ENCODE data around the gene IL34. TPM values are rescaled to one million over a fixed set of nuclear protein-coding genes. Genes with fewer than 3 reads are reported as not detected.

IL34 gene
- polyA plus RNA-seq, 1 of the 3 experiments (the other 2 are of a cell fraction) = 0.18 TPM

GRCh38 chr16:70679671-70680494, 33.5 kb downstream of the IL34 start (continued):
- TF ChIP-seq, protein P1, sequence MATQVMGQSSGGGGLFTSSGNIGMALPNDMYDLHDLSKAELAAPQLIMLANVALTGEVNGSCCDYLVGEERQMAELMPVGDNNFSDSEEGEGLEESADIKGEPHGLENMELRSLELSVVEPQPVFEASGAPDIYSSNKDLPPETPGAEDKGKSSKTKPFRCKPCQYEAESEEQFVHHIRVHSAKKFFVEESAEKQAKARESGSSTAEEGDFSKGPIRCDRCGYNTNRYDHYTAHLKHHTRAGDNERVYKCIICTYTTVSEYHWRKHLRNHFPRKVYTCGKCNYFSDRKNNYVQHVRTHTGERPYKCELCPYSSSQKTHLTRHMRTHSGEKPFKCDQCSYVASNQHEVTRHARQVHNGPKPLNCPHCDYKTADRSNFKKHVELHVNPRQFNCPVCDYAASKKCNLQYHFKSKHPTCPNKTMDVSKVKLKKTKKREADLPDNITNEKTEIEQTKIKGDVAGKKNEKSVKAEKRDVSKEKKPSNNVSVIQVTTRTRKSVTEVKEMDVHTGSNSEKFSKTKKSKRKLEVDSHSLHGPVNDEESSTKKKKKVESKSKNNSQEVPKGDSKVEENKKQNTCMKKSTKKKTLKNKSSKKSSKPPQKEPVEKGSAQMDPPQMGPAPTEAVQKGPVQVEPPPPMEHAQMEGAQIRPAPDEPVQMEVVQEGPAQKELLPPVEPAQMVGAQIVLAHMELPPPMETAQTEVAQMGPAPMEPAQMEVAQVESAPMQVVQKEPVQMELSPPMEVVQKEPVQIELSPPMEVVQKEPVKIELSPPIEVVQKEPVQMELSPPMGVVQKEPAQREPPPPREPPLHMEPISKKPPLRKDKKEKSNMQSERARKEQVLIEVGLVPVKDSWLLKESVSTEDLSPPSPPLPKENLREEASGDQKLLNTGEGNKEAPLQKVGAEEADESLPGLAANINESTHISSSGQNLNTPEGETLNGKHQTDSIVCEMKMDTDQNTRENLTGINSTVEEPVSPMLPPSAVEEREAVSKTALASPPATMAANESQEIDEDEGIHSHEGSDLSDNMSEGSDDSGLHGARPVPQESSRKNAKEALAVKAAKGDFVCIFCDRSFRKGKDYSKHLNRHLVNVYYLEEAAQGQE (IDR thresholded peaks at IDR 0.05; ENCODE audit: low read depth, low read length) = no peak
- TF ChIP-seq YY1 (IDR thresholded peaks at IDR 0.05; ENCODE audit: low read depth) (no peak), RCOR1 (IDR thresholded peaks at IDR 0.05; ENCODE audit: low read length) (no peak), RAD21 (IDR thresholded peaks at IDR 0.05; ENCODE audit: low read length) (peak; percentile 47), SMC3 (IDR thresholded peaks at IDR 0.05; ENCODE audit: low read depth, low read length) (peak; percentile 50), CTCF (IDR thresholded peaks at IDR 0.05) (peak; percentile 36)
- TF ChIP-seq, protein P2, sequence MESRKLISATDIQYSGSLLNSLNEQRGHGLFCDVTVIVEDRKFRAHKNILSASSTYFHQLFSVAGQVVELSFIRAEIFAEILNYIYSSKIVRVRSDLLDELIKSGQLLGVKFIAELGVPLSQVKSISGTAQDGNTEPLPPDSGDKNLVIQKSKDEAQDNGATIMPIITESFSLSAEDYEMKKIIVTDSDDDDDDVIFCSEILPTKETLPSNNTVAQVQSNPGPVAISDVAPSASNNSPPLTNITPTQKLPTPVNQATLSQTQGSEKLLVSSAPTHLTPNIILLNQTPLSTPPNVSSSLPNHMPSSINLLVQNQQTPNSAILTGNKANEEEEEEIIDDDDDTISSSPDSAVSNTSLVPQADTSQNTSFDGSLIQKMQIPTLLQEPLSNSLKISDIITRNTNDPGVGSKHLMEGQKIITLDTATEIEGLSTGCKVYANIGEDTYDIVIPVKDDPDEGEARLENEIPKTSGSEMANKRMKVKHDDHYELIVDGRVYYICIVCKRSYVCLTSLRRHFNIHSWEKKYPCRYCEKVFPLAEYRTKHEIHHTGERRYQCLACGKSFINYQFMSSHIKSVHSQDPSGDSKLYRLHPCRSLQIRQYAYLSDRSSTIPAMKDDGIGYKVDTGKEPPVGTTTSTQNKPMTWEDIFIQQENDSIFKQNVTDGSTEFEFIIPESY (IDR thresholded peaks at IDR 0.05; ENCODE audit: borderline replicate concordance, low read depth) = no peak

DNA sequence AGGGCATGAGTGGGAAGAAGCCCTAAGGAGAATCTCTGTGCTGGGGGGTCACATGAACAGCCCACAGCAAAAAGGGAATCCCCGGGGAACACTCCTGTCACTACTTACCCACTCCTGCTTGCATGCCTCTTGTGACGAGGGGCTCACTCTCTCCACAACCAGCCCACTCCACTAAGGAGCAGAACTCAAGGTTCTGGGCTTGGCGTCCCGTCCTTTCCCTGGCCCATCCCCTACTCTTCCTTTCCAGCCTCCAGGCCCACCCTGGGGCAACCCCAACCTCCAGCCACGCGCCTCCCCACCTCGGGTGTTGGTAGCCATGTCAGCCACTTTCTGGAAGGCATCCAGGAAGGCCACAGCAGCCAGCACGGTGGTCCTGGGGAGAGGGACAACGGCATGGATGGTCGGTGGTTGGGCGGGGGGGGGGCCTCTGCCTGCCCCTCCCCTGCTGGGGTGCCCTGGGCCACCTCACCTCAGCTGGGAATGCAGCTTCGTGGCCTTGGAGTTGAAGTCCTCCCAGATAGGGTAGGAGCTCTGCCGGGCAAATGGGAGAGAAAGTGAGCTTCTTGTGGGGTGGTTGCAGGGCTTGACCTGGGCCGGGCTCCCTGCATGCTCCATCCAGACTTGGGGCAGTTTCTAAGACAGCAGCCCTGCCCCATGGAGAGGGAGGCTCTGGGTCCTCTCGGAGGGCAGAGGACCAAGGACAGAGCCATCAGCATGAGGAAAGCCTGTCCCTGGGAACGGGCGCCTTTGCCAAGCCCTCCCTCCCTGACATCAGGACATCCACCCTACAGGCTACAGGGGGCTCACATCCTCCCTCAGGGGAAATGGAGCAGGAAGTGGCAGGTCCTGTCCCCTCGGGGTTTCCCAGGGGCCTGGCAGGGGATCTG, 34.4 kb downstream of the IL34 start:
- no peak overlapping the region for H3K4me3 ChIP-seq (ENCODE audit: low read depth in 2 of 2, low read length in 1 of 2)
- no peak overlapping the region for H3K4me2 ChIP-seq
- H3K9me2 ChIP-seq = no peaks in the 10 kb centered on the region
- no peaks in the 10 kb centered on the region for H3F3A ChIP-seq (replicated peaks; ENCODE audit: insufficient read depth)
- H3K36me3 ChIP-seq (replicated peaks in 1 of 2; ENCODE audit: control insufficient read depth in 1 of 2, insufficient read depth in 2 of 2, low read length in 1 of 2) = peaks cover 17 to 51% of the 10 kb centered on the region in 2 experiments
- CTCF ChIA-PET = interaction anchor here (0.6 to 14.3 kb wide), 12 partner anchors 8 to 100 kb away, joined by 3 to 181 read pairs (median 4); no protein-coding TSS in a partner anchor
- H4K20me1 ChIP-seq (ENCODE audit: insufficient read depth) = peaks cover 51% of the 10 kb centered on the region
- peaks cover 0 to 39% of the 10 kb centered on the region in 2 experiments; a peak in 1 of 4 replicates for H3K4me1 ChIP-seq (ENCODE audit: control insufficient read depth in 1 of 2, insufficient read depth in 2 of 2, low read depth in 1 of 2, low read length in 1 of 2)
- no peaks in the 10 kb centered on the region for H3K27me3 ChIP-seq (ENCODE audit: insufficient read depth)
- TF ChIP-seq, protein P1 (IDR thresholded peaks at IDR 0.05; ENCODE audit: low read depth, low read length) = peak; percentile 29; the same call in 1 of the 2 replicates
- TF ChIP-seq RAD21 (IDR thresholded peaks at IDR 0.05; ENCODE audit: low read length) = no peak
- H3K79me2 ChIP-seq (ENCODE audit: insufficient read depth) = peaks cover 57% of the 10 kb centered on the region
- WGBS (ENCODE audit: low lambda C conversion rate) = 72% methylated on average over 12 of the region's 18 CpGs
- no peak for DNase-seq
- POLR2A ChIA-PET = no interaction called here
- no peak overlapping the region for H3K9ac ChIP-seq
- H3K27ac ChIP-seq (ENCODE audit: low read depth in 2 of 2, low read length in 1 of 2) = no peak overlapping the region; a peak in 1 of 4 replicates
- no peaks in the 10 kb centered on the region for H3K9me3 ChIP-seq
- no peak overlapping the region for H2AFZ ChIP-seq (ENCODE audit: low read depth)

All from SK-N-SH (cell line).